Measurements from ENCODE around the gene C4orf50. TPM values are rescaled to one million over a fixed set of nuclear protein-coding genes. Genes with fewer than 3 reads are reported as not detected.

Gene C4orf50
- total and polyA plus RNA-seq, 12 donors, result 0.08 to 1.4 (median 0.56) TPM; not detected in 4

DNA sequence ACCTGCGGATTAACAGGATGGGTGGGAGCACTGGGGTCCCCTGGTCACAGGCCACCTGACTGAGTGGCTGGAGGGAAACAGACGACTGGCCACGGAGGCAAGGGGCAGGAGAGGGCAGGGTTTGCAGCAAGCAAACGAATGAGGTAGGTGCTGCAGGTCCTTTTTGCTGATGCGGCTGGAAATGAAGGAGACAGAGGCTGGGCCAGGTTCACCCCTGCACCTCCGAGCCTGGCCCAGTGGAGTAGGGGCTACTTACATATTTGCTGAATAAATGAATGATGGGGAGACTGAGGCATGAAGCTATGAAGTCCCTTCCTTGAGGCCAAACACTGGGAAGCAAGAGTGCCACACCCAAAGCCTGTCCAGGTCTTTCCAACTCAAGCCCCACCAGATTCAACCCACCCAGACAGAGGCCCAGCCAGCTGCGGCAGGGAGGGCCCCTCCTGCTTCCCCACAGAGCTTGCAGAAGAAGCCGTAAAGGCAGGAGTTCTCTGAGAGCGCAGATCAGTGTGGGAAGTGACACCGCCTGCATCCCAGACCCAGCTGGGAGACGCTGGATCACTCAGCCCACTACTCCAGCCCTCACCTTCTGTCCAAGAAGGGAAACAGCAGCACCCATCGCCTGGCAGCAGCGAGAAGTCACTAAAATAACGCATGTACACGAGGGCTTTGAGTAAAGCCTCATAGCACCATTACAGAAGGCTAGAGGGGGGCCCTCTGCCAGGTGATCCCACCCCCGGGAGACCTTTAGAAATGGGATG, 36.1 kb upstream of the C4orf50 start:
- Histone ChIP-seq H3K27ac (no peak overlapping the region), H3K4me3 (no peak overlapping the region), H3K27me3 (no peaks in the 10 kb centered on the region), H3K4me1 (replicated peaks in 1 of 2) (no peaks in the 10 kb centered on the region), H3K9me3 (replicated peaks in 1 of 3) (peaks cover 0 to 13% (median 0%) of the 10 kb centered on the region in 3 donors), H3K36me3 (replicated peaks in 1 of 2) (no peaks in the 10 kb centered on the region)
- intact Hi-C loops (cut with DNase I), result no loop called here
- DNase-seq, result no peak
- TF ChIP-seq POLR2A (IDR thresholded peaks at IDR 0.05), result no peak
- TF ChIP-seq, protein P1, sequence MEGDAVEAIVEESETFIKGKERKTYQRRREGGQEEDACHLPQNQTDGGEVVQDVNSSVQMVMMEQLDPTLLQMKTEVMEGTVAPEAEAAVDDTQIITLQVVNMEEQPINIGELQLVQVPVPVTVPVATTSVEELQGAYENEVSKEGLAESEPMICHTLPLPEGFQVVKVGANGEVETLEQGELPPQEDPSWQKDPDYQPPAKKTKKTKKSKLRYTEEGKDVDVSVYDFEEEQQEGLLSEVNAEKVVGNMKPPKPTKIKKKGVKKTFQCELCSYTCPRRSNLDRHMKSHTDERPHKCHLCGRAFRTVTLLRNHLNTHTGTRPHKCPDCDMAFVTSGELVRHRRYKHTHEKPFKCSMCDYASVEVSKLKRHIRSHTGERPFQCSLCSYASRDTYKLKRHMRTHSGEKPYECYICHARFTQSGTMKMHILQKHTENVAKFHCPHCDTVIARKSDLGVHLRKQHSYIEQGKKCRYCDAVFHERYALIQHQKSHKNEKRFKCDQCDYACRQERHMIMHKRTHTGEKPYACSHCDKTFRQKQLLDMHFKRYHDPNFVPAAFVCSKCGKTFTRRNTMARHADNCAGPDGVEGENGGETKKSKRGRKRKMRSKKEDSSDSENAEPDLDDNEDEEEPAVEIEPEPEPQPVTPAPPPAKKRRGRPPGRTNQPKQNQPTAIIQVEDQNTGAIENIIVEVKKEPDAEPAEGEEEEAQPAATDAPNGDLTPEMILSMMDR (IDR thresholded peaks at IDR 0.05), result no peak
- WGBS, 4 donors, result 76 to 83% (median 77%) methylated on average over 15 to 16 of the region's 16 CpGs

DNA sequence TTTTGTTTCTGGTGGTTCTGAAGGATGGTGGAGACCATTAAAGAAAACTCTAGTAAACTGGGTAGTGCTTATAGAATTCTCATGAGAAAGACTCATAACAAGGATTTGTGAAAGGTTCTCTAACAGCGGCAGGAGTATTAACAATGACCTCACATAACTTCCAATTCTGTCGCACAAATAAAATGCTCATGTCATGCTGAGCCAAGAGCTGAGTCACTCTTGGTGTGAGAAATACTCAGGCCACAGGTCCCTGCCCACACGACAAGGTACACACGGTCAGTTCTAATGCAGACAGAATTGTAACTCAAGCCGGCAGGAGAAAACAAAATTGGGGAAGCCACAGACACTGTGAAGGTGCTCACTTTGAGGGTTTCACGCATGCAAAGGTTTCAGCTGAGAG, 34.4 kb upstream of the C4orf50 start:
- Histone ChIP-seq H3K4me3 (no peak overlapping the region), H3K27ac (no peak overlapping the region), H3K4me1 (replicated peaks in 1 of 2) (no peaks in the 10 kb centered on the region), H3K36me3 (replicated peaks in 1 of 2) (no peaks in the 10 kb centered on the region), H3K9me3 (replicated peaks in 1 of 3) (peaks cover 0 to under 1% (median 0%) of the 10 kb centered on the region in 3 donors), H3K27me3 (no peaks in the 10 kb centered on the region)
- intact Hi-C loops (cut with DNase I), result no loop called here
- WGBS, 4 donors, result 69 to 80% (median 76%) methylated on average over 6 of the region's 6 CpGs
- DNase-seq, result no peak
- TF ChIP-seq, protein P1 (IDR thresholded peaks at IDR 0.05), result no peak
- TF ChIP-seq POLR2A (IDR thresholded peaks at IDR 0.05), result no peak

DNA sequence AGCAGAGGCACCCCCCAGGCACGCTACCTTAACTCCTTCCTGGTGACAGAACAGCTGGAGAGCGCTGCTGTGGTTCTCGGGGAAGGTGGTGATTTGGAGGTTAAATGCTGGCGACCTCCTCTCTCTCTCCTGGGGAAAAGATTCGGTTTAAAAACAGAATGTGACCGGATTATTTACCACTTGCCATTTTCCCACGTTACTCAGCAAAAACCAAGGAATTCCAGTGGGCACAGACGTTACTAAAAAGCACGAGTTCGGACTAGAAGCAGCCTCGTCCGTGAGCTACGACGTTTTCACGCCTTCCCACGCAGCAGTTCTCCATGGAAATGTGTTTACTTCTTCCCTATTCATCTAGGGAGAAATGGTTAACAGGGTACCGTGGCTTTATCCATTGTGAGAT, 32.3 kb upstream of the C4orf50 start:
- intact Hi-C loops (cut with DNase I), result no loop called here
- Histone ChIP-seq H3K27me3 (no peaks in the 10 kb centered on the region), H3K4me1 (replicated peaks in 1 of 2) (no peaks in the 10 kb centered on the region), H3K27ac (no peak overlapping the region), H3K36me3 (replicated peaks in 1 of 2) (no peaks in the 10 kb centered on the region), H3K9me3 (replicated peaks in 1 of 3) (no peaks in the 10 kb centered on the region), H3K4me3 (no peak overlapping the region)
- TF ChIP-seq POLR2A (IDR thresholded peaks at IDR 0.05), result no peak
- TF ChIP-seq, protein P1 (IDR thresholded peaks at IDR 0.05), result no peak
- DNase-seq, result no peak
- 65 to 75% (median 70%) methylated on average over 17 of the region's 17 CpGs for WGBS, 4 donors

DNA sequence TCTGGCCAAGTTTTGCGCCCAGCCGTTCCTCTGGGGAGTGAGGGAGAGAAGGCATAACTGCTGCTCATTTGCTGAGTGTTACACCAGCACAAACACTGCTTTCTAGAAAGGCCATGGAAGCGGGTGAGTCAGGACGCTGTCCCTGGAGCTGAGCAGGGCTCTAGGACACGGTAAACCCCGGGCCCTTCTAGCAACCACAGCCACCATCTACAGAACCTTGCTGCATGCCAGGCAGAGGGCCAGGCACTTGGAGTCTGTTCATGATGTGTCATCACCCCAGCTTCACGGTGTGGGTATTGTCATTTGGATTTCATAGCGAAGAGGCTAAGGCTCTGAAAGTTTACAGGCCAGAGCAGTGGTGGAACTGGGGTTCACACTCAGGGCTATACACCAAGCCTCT, 31.8 kb upstream of the C4orf50 start:
- Histone ChIP-seq H3K4me3 (no peak overlapping the region), H3K9me3 (replicated peaks in 1 of 3) (no peaks in the 10 kb centered on the region), H3K4me1 (replicated peaks in 1 of 2) (no peaks in the 10 kb centered on the region), H3K36me3 (replicated peaks in 1 of 2) (no peaks in the 10 kb centered on the region), H3K27me3 (no peaks in the 10 kb centered on the region), H3K27ac (no peak overlapping the region)
- 67 to 80% (median 72%) methylated on average over 4 to 8 of the region's 8 CpGs for WGBS, 4 donors
- DNase-seq, result no peak
- TF ChIP-seq, protein P1 (IDR thresholded peaks at IDR 0.05), result no peak
- no peak for TF ChIP-seq POLR2A (IDR thresholded peaks at IDR 0.05)
- intact Hi-C loops (cut with DNase I), result no loop called here
